ENCODE results near the gene BAIAP2.

- TF ChIP-seq CTCF (IDR thresholded peaks at IDR 0.05) (no peak), POLR2AphosphoS5 (IDR thresholded peaks at IDR 0.05) (no peak)
Measured at GRCh38 chr17:81074875-81075274, 39.9 kb downstream of the BAIAP2 start.
